Activated CD4-positive, alpha-beta T cell treated with anti-CD3 and anti-CD28 coated beads for 48 hours (primary cell): Measurements from ENCODE around the gene PPFIA1.

ENCODE experiments used
- DNase-seq: peaks from one replicate; pipeline ENCODE4 v3.0.0-alpha.2; 2020

Gene PPFIA1

GRCh38 chr11:70270104-70270876, at the start of gene PPFIA1:
TSS of gene PPFIA1 (plus strand) at chr11:70270690. CDS start at chr11:70272173, 1,483 bp downstream.
- peak; percentile 96 for DNase-seq

- DNase-seq, result no peak
These were observed 49.6 kb upstream of the PPFIA1 start for GRCh38 chr11:70220920-70221319.

GRCh38 chr11:70225681-70226177, 44.8 kb upstream of the PPFIA1 start:
- DNase-seq, result no peak

- DNase-seq, result no peak
These were observed 44.3 kb upstream of the PPFIA1 start for GRCh38 chr11:70226183-70226582.

GRCh38 chr11:70226967-70227366, 43.5 kb upstream of the PPFIA1 start:
- DNase-seq, result no peak

- no peak for DNase-seq
These were observed 40.8 kb upstream of the PPFIA1 start for GRCh38 chr11:70229737-70230136.

- DNase-seq, result no peak
These were observed 40.2 kb upstream of the PPFIA1 start for GRCh38 chr11:70230151-70230839.

GRCh38 chr11:70230840-70231710, 39.4 kb upstream of the PPFIA1 start:
- DNase-seq, result no peak

GRCh38 chr11:70233034-70233433, 37.5 kb upstream of the PPFIA1 start:
- no peak for DNase-seq

- DNase-seq, result peak; percentile 7
These were observed 37.0 kb upstream of the PPFIA1 start for GRCh38 chr11:70233511-70233934.

- no peak for DNase-seq
These were observed 36.5 kb upstream of the PPFIA1 start for GRCh38 chr11:70233962-70234361.

GRCh38 chr11:70240337-70240736, 30.2 kb upstream of the PPFIA1 start:
- DNase-seq, result no peak

- no peak for DNase-seq
These were observed 28.8 kb upstream of the PPFIA1 start for GRCh38 chr11:70241709-70242108.

- DNase-seq, result no peak
These were observed 27.6 kb upstream of the PPFIA1 start for GRCh38 chr11:70242885-70243284.

GRCh38 chr11:70243912-70244652, 26.4 kb upstream of the PPFIA1 start:
- no peak for DNase-seq

- no peak for DNase-seq
These were observed 25.8 kb upstream of the PPFIA1 start for GRCh38 chr11:70244698-70245097.

- DNase-seq, result no peak
These were observed 24.3 kb upstream of the PPFIA1 start for GRCh38 chr11:70246196-70246595.

GRCh38 chr11:70247042-70247709, 23.3 kb upstream of the PPFIA1 start:
- no peak for DNase-seq

- DNase-seq, result no peak
These were observed 22.8 kb upstream of the PPFIA1 start for GRCh38 chr11:70247710-70248072.

GRCh38 chr11:70250876-70251658, 19.4 kb upstream of the PPFIA1 start:
- DNase-seq, result no peak
